Pancreas (tissue), 10 donors: ENCODE data around the gene TAF5L. TPM values are rescaled to one million over a fixed set of nuclear protein-coding genes. Genes with fewer than 3 reads are reported as not detected.

ENCODE experiments used
- ATAC-seq, 4 donors: fragments of 200-7000 bp; cut with Tn5 transposase; one replicate each; pipeline versions ENCODE4 v1.8.0 to v1.9.1; 2020; ENCODE audit warnings: mild to moderate bottlenecking in 4 of 4, moderate library complexity in 4 of 4
- DNase-seq, 6 donors: peaks; one replicate each; pipeline ENCODE4 v3.0.0-alpha.2; 2020
- FAIRE-seq: peaks from 2 replicates; lab custom pipeline; 2012; peaks lifted over from hg19 to GRCh38; lab: Jason Lieb, UNC
- H3K27ac ChIP-seq, 4 donors: fragments of 200-600 bp; sonication (generic); 1 replicate in 3 of 4; 2 replicates in 1 of 4; pipeline versions ENCODE4 v1.5.0 to v1.8.0; 2020
- H3K27me3 ChIP-seq, 4 donors: fragments of 200-600 bp; one replicate each; pipeline ENCODE4 v1.8.0; 2021
- H3K36me3 ChIP-seq, 3 donors: fragments of 200-600 bp; sonication (generic) in 1 of 3; one replicate each; pipeline versions ENCODE4 v1.5.0 to v1.8.0; 2020 to 2021
- H3K4me1 ChIP-seq, 3 donors: fragments of 200-600 bp; one replicate each; pipeline ENCODE4 v1.8.0; 2021
- H3K4me3 ChIP-seq, 4 donors: fragments of 200-600 bp; sonication (generic) in 2 of 4; one replicate each; pipeline versions ENCODE4 v1.5.0 to v1.8.0; 2020 to 2021
- H3K9me3 ChIP-seq, 4 donors: fragments of 200-600 bp; one replicate each; pipeline ENCODE4 v1.8.0; 2021
- WGBS, 2 donors: extraction: QIAGEN DNeasy Blood & Tissue Kit; methylation state at CpG; one replicate each; pipeline ENCODE4 v1.1.7; 2013; 5-methylcytosine and 5-hydroxymethylcytosine counted together
- intact Hi-C, 3 donors: fragments of 100-400 bp; cut with DNase I; formaldehyde crosslinking; loops; one replicate each; pipeline versions ENCODE4 v1.11.1 to v1.14.2; 2022
- polyA plus RNA-seq, 2 donors: library from polyadenylated mRNA; stranded (reverse); fragments of 200-250 nt; gene quantifications; one replicate each; pipeline ENCODE4 v1.2.3, GENCODE V29; 2013
- total RNA-seq, 6 donors: library from RNA; stranded (reverse); fragmentation: NEBNext Ultra II Directional in 4 of 6; extraction: Animal tissue kit (Norgen Biotek cat#: 25700) in 4 of 6; gene quantifications; one replicate each; pipeline versions ENCODE4 v1.2.1 to v1.2.4, GENCODE V29; 2021 to 2023
- TF ChIP-seq, protein P1 (sequence below), 4 donors: fragments of 200-600 bp; sonication (generic) in 3 of 4; IDR thresholded peaks; one replicate each; pipeline versions ENCODE4 v1.5.0 to v1.8.0; 2021; ENCODE audit warnings: antibody characterized with exemption in 4 of 4
- donor health status: healthy with polysubstance abuse.
- donor health status: DM: no; HTN: no; CAD: no; lungs with moderate emphysema.
- donor health status: DM: no; HTN: no; CAD: no.
- donor health status: control.
- donor health status: control.
- donor health status: Bipolar disorder and iron deficiency.
- donor health status: DM: yes; HTN: yes; CAD: no.
- donor health status: DM: no; HTN: no; CAD: no.
- donor health status: DM: no; HTN: no; CAD: no.
- donor health status: DM: yes; HTN: yes; CAD: no.

TAF5L gene
- total and polyA plus RNA-seq, 8 donors: 4.4 to 9.5 (median 7.1) TPM

DNA sequence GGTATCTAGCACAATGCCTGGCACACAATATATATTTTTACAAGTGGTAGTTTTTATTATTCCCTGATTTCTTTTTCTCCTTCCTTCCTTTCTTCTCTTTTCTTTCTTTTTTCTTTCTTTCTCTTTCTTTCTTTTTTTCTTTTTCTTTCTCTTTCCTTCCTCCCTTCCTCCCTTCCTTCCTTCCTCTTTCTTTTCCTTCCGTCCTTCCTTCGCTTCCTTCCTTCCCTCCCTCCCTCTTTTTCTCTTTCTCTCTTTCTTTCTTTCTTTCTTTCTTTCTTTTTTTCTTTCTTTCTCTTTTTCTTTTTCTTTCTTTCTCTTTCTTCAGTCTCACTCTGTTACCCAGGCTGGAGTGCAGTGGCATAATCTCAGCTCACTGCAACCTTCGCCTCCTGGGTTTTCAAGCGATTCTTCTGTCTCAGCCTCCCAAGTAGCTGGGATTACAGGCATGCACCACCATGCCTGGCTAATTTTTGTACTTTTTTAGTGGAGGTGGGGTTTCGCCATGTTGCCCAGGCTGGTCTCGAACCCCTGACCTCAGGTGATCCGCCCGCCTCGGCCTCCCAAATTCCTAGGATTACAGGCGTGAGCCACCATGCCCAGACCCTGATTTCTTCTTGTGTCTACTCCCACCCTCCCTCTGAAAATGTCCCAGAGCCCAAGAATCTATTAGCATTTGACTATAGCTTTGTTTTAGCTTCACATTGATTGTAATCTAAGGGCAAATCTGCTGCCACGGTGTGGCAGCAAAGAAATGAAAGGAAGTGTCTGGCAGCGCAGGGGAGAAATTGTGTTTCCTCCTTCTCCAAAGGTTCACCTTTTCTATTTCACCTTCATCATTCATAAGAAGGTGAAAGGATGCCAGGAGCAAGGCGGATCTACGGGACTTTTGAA is 47.5 kb downstream of the TAF5L start:
- intact Hi-C loops: no loop called here
- Histone ChIP-seq H3K36me3 (no peaks in the 10 kb centered on the region), H3K27me3 (no peaks in the 10 kb centered on the region), H3K4me3 (no peak overlapping the region), H3K27ac (peak overlapping the region in 2 of 4 donors; percentile 47 to 58), H3K4me1 (peaks cover 0 to 16% (median 3%) of the 10 kb centered on the region in 3 donors), H3K9me3 (no peaks in the 10 kb centered on the region)
- TF ChIP-seq, protein P1, sequence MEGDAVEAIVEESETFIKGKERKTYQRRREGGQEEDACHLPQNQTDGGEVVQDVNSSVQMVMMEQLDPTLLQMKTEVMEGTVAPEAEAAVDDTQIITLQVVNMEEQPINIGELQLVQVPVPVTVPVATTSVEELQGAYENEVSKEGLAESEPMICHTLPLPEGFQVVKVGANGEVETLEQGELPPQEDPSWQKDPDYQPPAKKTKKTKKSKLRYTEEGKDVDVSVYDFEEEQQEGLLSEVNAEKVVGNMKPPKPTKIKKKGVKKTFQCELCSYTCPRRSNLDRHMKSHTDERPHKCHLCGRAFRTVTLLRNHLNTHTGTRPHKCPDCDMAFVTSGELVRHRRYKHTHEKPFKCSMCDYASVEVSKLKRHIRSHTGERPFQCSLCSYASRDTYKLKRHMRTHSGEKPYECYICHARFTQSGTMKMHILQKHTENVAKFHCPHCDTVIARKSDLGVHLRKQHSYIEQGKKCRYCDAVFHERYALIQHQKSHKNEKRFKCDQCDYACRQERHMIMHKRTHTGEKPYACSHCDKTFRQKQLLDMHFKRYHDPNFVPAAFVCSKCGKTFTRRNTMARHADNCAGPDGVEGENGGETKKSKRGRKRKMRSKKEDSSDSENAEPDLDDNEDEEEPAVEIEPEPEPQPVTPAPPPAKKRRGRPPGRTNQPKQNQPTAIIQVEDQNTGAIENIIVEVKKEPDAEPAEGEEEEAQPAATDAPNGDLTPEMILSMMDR (IDR thresholded peaks at IDR 0.05): no peak
- WGBS, 2 donors: 79 to 84% methylated on average over 14 of the region's 14 CpGs
- FAIRE-seq: no peak
- DNase-seq: no peak
- no peak for ATAC-seq

DNA sequence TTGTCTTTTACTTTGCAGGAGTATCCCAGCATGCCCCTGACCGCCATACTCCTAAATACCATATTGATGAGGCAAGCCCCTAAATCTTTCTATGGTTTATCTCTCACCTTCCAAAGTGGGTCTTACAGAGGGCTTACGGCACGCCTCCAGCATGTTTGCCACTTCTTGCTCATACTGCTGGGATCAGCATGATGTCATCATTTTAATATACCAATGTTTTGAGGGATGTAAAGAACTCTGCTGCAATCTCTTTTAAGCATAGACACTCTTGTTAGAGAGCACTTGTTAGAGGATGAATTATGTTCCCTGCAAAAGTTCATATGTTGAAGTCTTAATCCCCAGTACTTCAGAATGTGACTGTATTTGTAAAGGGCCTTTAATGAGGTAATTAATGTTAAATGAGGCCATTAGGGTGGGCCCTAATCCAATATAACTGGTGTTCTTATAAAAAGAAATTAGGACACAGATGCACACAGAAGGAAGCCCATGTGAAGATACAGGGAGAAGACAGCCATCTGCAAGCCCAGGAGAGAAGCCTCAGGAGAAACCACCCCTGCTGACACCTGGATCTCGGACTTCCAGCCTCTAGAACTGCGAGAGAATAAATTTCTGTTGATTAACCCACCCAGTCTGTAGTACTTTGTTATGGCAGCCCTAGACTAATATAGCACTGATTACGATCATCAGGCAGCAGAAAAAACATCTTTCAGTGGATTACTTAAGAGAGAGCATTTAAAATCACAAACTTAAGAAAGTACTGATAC is 51.1 kb downstream of the TAF5L start:
- no peak overlapping the region for H3K4me3 ChIP-seq
- H3K27me3 ChIP-seq: no peaks in the 10 kb centered on the region
- 95 to 98% methylated on average over 6 of the region's 6 CpGs for WGBS, 2 donors
- intact Hi-C loops: no loop called here
- FAIRE-seq: no peak
- no peak for DNase-seq
- H3K36me3 ChIP-seq: no peaks in the 10 kb centered on the region
- H3K9me3 ChIP-seq: no peaks in the 10 kb centered on the region
- no peak for ATAC-seq
- H3K27ac ChIP-seq: no peak overlapping the region
- H3K4me1 ChIP-seq: peaks cover 0 to 7% (median 0%) of the 10 kb centered on the region in 3 donors
- TF ChIP-seq, protein P1 (IDR thresholded peaks at IDR 0.05): no peak

DNA sequence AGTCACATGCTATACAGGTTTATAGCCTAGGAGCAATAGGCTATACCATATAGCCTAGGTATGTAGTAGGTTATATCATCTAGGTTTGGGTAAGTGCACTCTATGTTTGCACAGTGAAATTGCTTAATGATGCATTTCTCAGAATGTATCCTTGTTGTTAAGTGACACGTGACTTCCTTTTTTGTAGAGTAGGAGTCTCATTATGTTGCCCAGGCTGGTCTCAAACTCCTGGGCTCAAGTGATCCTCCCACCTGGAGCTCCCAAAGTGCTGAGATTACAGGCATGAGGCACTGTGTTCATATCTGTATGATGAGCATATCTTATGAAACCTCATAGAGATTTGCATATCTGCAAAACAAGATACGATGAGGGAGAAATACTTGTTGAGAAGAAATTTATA is 53.6 kb downstream of the TAF5L start:
- no peak for FAIRE-seq
- ATAC-seq: no peak
- intact Hi-C loops: no loop called here
- Histone ChIP-seq H3K27me3 (no peaks in the 10 kb centered on the region), H3K4me1 (peaks cover 0 to 3% (median 0%) of the 10 kb centered on the region in 3 donors), H3K4me3 (no peak overlapping the region), H3K36me3 (no peaks in the 10 kb centered on the region), H3K27ac (no peak overlapping the region), H3K9me3 (no peaks in the 10 kb centered on the region)
- TF ChIP-seq, protein P1 (IDR thresholded peaks at IDR 0.05): no peak
- 76 to 77% methylated on average over 2 of the region's 2 CpGs for WGBS, 2 donors
- no peak for DNase-seq

DNA sequence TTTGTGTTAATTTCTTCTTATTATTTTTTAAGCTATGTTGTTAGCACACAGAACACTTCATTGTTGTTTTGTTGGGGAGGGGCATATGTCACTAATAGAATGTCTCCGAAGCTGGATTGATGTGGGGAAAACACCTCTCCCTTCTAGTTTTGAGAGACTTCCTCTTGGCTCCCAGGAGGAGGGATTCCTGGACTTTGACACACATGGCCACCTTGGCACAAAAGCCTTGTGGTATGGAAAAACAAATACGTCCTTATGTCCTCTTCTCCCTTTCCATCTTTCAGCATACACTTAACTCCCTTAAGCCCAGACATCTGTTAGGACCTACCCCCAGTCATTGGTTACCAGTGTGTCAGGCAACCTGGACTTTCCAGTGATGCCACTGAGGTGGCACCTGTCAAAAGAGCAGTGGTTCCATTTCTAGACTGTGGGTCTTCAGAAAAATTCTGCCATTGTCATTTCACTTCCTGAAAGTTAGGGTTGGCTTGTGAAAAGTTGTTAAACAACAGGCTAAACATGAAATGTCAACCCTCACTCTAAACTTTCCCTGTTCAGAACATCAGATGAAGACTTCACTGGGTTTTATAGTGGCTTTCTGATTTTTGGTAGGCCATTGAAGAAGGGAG is 54.9 kb downstream of the TAF5L start:
- intact Hi-C loops: no loop called here
- TF ChIP-seq, protein P1 (IDR thresholded peaks at IDR 0.05): no peak
- ATAC-seq (no peak), DNase-seq (peak in 2 of 6 donors; percentile 17 to 54), FAIRE-seq (no peak)
- peaks cover 0 to 3% (median 0%) of the 10 kb centered on the region in 3 donors for H3K4me1 ChIP-seq
- 0 to 6% methylated on average over 2 of the region's 2 CpGs for WGBS, 2 donors
- H3K9me3 ChIP-seq: no peaks in the 10 kb centered on the region
- H3K27ac ChIP-seq: peak overlapping the region in 2 of 4 donors; percentile 7 to 35
- H3K27me3 ChIP-seq: no peaks in the 10 kb centered on the region
- H3K36me3 ChIP-seq: no peaks in the 10 kb centered on the region
- no peak overlapping the region for H3K4me3 ChIP-seq
